SH-SY5Y (cell line): ENCODE measurements around the gene SUPT6H.

Experiments used
- GATA2 ChIP-seq: IDR thresholded peaks from 2 replicates; pipeline ENCODE4 v1.6.1; 2011; ENCODE audit warnings: mild to moderate bottlenecking, low read depth, low read length
- GATA3 ChIP-seq: IDR thresholded peaks from 2 replicates; pipeline ENCODE4 v1.6.1; 2011; ENCODE audit warnings: low read depth, mild to moderate bottlenecking, low read length, moderate library complexity

Gene SUPT6H

DNA sequence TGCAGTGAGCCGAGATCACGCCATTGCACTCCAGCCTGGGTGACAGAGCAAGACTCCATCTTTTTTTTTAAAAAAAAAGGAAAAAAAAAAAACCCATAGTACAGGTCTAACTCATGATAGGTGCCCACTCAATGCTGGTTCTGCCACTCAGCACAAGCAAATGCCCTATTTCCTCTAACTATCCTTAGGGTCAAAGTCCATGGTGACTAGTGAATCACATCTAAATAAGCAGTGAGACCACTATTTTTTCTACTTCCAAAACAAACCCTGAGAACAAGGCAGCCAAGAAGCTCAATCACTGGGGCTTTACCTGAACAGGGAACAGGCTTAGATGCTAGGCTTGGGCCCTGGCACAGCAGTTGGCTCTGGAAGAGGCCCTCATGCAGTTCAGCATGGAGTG lies 20.4 kb upstream of the SUPT6H start:
- no peak for TF ChIP-seq GATA3
- no peak for TF ChIP-seq GATA2

DNA sequence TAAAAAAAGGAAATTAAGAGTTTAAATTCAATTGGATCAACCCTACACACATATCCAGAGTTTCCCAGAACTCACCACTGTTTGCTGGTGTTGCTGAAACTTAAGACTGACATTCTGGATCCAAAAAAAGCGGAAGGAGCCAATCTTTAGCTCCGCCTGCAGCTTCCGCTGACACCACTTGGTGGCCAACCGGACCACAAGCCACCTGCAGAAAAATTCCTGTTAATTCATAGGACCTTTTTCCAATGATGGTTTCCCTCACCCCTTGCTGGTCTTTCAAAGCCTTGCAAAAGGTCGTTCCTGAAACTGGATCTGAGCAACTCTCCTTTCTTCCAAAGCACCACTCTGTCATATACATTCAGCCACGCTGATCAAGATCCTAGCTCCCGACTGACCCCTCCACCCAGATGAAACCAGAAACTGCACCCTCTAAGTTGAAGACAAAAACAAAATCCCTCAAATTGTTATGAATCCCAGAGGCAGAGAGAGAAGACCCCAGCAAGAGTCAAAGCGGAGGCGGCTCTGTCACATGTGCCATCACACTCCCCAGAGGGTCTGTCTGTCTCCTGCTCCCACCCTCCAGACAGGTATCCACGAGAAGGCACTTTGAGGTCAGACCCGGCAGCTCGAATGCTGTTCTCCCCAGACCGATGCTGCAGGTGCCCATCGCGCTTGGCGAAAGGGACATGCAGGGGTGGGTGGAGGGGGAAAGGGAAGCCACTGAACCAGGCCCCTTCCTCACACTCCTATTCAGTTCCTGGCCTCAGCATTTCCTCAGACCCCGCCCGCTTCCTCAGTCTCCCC lies 17.8 kb upstream of the SUPT6H start:
- TF ChIP-seq GATA3 (no peak), GATA2 (no peak)

DNA sequence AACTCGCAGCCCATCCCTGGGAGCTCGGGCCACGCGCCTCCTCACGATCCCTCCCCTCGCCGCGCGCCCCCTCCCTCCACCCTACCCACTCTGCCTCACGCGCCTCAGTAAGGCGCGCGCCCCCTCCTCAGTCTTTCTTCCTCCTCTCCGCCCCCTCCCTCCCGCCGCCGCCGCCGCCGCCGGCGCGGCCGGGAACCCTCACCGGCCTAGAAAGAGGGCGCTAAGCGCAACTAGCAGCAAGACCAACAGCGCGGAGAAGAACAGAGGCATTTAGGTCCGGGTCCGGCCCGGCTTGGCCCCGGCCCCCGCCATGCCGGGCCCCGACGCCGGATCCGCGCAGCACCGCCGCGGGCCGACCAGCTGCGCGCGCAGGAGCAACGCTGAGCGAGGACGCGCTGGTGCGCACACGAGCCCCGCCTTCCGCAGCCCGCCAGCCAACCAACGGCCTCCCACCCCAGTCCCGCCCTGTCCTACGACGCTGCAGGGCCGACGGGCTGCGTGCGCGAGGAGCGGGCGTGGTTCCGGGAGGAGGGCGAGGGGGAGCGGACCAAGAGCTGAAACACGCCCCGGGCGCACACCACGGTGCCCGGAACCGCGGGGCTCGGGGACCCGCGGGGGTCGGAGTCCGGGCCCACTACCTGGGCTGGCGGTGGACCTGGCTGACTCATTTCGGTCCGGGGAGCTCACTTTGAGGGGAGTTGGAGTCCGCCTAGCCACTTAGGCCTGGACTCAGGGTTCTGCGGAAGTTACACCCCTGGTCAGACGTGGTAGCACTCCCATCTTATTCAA lies 17.0 kb upstream of the SUPT6H start, which contains the start of gene BLTP2:
Gene BLTP2, minus strand, starts transcription at position 372 of the 789 bp plus-strand sequence. Its CDS starts 102 bp downstream, at position 270.
- TF ChIP-seq GATA2 (no peak), GATA3 (no peak)

DNA sequence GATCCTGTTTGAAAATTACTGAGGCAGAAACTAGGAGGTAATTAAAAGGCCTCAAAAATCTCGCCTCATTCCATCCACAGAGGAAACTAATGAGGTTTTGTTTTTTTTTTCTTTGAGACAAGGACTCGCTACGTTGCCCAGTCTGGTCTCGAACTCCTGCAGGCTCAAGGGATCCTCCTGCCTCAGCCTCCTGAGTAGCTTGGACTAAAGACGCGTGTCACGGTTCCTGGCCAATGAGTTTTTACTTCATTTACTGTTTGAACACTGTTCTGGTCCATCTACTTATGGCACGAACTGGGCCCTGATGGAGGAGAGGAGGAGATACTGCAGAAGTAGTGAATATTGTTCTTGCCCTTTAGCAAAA lies 16.4 kb upstream of the SUPT6H start:
- no peak for TF ChIP-seq GATA3
- TF ChIP-seq GATA2 = no peak

DNA sequence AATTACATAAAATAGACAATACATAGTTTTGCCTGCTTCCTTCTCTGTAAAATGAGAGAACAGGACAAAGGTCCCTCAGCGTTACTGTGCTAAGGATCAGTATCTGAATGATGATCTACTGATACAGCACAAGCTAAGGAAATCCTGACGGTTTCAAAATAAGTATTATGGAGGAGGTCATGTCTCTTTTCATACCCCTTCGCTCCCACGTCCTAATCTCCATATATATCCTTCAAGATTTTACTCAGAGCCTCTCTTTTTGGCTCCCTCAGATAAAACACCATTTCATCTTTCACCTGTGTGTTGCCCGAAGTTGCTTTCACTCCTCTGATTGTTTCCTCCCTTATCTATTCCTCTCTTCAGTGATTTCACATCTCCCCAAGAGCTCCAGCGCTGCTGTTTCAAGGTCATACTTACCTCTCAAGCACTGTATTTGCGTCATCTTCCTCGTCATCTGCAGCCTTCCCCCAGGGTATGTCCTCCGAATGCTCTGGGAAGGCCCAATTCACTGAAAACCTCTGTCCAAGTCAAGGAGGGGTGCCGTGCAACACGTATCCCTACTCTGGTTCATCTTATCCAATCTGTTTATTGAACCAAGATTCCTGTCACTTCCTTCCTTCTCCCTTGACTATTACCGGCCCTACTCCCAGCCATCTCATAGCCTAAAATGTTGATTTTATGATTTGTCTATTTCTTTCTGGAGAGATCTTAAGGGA lies 15.8 kb upstream of the SUPT6H start:
- TF ChIP-seq GATA2 (no peak), GATA3 (no peak)

DNA sequence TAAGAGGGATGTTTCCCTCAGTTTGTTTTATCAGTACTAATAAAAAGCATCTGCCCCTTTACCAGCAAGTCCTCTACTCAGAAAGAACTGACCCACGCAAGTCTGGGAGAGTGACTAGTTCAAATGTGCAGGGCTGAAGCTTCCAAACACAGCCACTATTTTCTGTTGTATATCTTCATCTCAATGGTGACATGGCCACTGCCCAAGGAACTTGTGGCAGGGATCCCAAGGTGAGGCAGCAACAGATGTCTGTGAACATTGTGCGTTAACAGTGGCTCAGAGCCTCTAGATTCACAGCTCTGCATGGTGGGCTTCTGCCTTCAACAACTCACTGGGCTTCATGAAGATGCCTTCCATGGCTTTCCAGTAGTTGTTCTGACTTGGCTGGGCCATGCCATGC lies 13.3 kb upstream of the SUPT6H start:
- TF ChIP-seq GATA3 (no peak), GATA2 (no peak)

DNA sequence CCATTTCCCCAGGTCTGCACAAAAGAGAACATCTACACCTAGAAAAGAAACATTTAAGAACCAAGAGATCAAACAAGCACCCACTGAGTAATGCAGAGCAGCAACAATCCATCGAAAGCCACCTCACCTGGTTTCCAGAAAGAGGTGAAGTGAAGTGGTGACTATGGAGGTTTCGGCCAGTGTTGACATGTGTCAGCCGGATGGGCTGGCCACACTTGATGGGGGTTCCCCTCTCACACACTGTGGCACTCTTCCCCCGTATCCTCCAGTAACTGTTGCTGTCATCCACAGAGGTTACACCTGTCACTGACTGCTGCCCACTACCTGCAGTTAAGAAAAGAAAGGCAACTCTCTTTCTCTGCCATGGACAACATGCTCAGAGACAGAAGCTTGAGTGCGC lies 6.8 kb upstream of the SUPT6H start:
- TF ChIP-seq GATA3 = no peak

DNA sequence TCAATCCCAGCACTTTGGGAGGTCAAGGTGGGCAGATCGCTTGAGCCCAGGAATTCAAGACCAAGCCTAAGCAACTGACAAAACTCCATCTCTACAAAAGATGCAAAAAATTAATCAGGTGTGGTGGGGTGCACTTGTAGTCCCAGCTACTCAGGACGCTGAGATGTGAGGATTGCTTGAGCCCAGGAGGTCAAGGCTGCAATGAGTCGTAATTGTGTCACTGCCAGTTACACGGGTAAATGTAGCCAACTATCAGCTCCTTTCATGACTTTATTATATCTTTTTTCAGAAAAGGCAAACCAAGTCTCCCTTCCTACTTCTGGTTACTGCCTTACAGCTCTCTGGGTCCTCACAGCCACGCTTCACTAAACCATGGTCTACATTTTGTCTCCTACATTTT lies 4.2 kb upstream of the SUPT6H start:
- TF ChIP-seq GATA2 (no peak), GATA3 (no peak)

DNA sequence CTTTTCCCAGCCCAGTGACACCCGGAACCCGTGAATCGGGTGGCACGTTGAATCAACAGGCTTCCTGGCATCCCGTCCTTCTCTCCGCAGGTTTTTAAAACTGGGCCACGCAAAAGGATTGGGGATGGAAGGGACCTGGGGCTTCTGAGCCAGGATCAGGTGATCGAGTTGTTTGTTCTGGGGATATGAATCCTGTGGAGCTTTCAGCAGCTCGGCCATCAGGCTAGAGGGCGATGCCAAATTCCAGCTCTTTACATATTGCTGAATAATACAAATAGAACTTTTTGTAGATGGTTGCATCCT lies 473 bp downstream of the SUPT6H start:
- TF ChIP-seq GATA2 (no peak), GATA3 (no peak)

DNA sequence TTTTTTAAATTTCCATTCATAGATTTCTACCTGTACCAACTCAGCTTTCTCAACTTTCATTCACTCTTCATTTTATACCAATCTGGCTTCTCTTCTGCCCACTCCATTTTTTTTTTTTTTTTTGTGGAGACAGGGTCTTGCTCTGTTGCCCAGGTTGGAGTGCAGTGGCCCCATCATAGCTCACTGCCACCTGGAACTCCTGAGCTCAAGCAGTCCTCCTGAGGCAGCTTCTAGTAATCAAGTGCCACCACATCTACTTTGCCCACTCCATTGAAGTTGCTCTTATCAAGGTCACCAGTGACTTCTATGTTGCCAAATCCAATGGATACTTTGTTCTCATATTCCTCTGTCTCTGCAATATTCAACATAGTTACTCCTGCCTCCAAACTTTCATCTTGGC lies 1.7 kb downstream of the SUPT6H start:
- TF ChIP-seq GATA3 (no peak), GATA2 (no peak)

DNA sequence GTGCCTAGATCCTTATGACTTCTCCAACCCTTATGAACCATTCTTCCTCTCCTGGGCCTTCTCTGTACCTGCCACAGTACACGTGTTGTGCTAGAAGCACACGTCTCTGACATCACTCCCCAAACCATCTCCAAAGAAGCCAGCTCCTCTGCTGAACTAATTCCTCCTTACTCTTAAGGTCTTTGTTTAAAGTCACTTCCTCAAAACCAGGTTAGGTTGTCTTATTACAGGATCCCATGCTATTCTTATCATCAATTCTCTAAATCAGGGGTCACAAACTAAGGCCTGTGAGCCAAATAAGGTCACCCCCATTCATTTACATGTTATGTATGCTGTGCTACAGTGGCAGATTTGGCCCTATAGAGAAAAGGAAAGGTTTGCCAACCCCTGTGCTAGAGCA lies 4.0 kb downstream of the SUPT6H start:
- no peak for TF ChIP-seq GATA2
- TF ChIP-seq GATA3 = no peak

DNA sequence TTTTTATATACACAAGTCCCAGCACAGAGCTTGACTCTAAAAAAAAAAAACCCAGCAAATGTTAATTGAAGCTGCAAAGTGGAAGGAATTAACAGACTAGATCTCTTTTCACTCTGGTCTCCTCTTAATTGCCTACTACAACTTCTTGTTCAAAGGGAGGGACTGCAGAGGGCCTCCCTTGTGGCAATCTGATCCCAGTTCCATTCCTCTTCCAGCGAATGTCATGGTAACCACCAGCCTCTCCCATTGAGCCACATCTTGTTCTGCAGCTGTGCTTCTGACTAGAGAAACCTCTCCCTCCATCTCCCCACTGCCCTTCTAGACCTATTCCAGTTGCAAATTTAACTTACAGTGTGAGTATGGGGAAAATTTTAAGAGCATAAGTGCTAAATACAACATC lies 5.9 kb downstream of the SUPT6H start:
- TF ChIP-seq GATA2 = no peak
- no peak for TF ChIP-seq GATA3

DNA sequence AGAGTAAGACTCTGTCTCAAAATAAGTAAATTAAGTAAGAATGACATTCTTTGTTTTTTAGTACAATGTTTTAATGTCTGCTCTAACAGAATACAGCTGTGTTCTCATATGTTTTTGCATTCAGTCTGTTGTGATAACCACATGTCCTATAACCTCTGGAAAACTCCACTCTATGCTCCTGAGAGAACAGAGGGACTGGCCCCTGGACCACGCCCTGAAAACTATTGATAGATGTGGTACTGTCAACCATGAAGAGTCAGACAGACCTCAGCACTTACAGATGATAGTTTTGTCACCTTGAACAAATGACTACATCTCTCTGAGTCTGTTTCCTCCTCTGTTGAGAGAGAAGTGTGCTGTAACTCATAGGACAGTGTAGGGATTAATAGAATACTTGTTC lies 7.9 kb downstream of the SUPT6H start:
- TF ChIP-seq GATA3 (no peak), GATA2 (no peak)

DNA sequence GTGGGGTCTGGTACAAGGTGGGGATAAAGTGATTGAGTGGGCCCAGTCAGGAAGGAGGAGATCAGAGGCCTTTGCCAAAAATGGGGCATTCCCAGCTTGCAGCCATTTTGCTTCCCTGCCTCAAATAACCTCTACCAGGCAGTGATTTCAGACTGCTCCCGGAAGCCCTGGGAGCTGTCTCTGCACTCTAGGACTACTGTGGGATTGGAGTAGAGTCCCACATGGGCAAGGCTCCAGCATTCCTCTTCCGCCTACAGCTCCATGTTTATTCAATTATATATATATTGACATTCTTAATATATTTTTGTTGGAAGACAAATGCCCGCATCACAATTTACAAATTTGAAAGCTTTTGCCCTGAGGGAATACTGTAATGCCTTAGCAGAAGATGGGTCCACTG lies 13.5 kb downstream of the SUPT6H start:
- TF ChIP-seq GATA3 (no peak), GATA2 (no peak)

DNA sequence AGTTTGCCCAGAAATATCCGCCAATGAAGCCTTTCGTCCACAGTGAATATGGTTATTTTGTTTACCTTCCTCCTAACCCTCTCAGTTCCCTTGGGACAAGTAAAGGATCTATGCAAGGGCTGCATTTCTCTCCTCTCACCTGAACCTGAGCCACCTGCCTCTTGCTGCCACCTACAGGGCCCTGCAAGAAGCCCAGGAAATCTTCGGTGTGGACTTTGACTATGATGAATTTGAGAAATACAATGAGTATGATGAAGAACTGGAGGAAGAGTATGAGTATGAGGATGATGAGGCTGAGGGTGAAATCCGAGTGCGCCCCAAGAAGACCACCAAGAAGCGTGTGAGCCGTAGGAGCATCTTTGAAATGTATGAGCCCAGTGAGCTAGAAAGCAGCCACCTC lies 14.0 kb downstream of the SUPT6H start:
- TF ChIP-seq GATA3 = no peak
- no peak for TF ChIP-seq GATA2
